ENCODE measurements around the gene FAM237B.
"Not testable (repeated sequence)": the region's sequence is repeated elsewhere in the genome, so short reads cannot be mapped to it uniquely, and the experiment has no call there.

The FAM237B gene

GRCh38 chr7:90320801-90321494 is at the start of gene FAM237B:
TSS of gene FAM237B (minus strand) at chr7:90321304. CDS start at chr7:90319748, 1,556 bp downstream.
- DNase-seq: no peak

- no peak for DNase-seq
Measured at GRCh38 chr7:90351987-90352386, 30.9 kb upstream of the FAM237B start.

DNA sequence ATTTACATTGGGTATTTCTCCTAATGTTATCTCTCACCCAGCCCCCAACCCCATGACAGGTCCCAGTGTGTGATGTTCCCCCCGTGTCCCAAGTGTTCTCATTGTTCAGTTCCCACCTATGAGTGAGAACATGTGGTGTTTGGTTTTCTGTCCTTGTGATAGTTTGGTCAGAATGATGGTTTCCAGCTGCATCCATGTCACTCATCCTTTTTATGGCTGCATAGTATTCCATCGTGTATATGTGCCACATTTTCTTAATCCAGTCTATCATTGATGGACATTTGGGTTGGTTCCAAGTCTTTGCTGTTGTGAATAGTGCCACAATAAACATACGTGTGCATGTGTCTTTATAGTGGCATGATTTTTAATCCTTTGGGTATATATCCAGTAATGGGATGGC is 28.9 kb upstream of the FAM237B start:
- DNase-seq: not testable (repeated sequence)

GRCh38 chr7:90349305-90349704 is 28.2 kb upstream of the FAM237B start:
- no peak for DNase-seq

DNA sequence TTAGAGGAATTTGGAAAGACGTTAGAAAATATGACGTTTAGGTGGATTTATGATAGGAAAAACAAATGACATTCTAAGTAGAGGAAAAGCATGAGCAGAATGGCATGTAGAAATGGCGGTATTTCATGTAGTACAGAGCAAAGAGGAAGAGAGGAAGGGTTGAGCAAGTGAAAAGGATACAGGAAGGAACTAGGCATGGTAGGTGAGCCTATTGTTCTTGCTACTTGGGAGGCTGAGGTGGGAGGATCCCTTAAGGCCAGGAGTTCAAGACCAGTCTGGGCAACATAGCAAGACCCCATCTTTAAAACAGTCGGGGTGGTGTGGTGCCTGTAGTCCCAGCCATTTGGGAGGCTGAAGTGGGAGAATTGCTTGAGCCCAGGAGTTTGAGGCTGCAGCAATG is 26.7 kb upstream of the FAM237B start:
- DNase-seq: no peak

DNA sequence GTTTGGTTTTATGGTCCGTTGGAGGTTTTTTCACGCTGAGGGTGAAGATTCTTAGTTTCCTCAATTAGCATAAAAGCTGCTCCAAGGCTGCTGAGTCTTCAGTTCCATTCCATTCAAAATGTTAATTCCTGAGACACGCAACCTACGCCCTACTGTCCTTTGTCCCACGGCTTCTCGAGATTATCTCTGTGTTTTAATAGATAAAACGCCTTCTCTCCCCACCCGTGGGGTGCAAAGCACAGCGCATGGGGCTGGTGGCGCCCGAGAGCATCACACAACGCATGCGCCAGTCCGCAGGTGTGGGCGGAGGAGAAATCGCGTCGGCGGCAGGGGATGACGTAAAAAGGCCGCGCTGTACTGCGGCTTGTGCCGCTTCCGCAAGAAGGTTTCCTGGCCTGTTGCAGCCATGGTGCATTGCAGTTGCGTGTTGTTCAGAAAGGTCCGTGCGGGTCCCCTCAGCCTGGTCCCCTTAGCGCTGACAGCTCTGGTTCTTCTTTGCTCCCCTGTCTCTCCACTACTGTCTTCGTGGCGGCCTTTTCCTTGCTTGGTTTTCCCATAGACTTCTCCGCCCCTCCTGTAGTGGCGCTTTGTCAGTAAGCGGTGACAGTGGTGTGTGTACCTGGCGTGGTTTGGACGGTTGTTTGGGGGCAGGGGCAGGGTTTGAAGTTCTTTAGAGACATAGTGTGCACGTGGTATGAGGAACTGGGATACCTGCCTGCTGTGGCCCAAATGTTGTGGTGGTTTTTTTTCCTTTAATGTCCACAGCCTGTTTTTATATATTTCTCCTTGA is 25.4 kb upstream of the FAM237B start, which contains the start of gene GTPBP10:
GTPBP10 (plus strand) TSS at position 381 of the 790 bp plus-strand sequence; CDS start at position 407, 26 bp downstream.
- DNase-seq: peak; percentile 96

- no peak for DNase-seq
Measured at GRCh38 chr7:90345595-90346335, 24.7 kb upstream of the FAM237B start.

DNA sequence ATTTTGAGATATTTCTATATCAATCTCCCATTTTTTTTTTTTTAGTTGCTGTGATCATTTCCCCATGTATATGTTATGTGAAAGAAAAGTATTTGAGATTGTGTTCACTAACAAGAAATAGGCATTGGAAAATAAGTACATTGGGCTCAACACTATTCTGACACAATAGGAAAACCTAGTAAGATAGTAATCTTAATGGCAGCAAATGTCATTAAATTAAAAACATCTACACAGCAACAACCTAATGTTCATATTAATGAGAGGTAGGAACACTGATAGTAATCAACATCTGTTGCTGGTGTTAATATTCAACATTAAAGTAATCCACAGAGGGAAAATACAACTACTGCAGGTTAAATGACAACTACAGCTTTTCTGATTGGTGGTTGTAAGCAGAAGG is 23.9 kb upstream of the FAM237B start:
- DNase-seq: no peak

GRCh38 chr7:90337106-90337505 is 16.0 kb upstream of the FAM237B start:
- DNase-seq: no peak

DNA sequence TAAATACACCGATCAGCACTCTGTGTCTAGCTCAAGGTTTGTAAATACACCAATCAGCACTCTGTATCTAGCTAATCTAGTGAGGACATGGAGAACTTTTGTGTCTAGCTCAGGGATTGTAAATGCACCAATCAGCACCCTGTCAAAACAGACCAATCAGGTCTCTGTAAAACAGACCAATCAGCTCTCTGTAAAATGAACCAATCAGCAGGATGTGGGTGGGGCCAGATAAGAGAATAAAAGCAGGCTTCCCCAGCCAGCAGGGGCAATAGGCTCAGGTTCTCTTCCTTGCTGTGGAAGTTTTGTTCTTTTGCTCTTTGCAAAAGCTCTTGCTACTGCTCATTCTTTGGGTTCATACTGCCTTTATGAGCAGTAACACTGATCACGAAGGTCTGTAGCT is 13.8 kb upstream of the FAM237B start:
- not testable (repeated sequence) for DNase-seq

- DNase-seq: no peak
Measured at GRCh38 chr7:90334193-90334843, 13.2 kb upstream of the FAM237B start.

DNA sequence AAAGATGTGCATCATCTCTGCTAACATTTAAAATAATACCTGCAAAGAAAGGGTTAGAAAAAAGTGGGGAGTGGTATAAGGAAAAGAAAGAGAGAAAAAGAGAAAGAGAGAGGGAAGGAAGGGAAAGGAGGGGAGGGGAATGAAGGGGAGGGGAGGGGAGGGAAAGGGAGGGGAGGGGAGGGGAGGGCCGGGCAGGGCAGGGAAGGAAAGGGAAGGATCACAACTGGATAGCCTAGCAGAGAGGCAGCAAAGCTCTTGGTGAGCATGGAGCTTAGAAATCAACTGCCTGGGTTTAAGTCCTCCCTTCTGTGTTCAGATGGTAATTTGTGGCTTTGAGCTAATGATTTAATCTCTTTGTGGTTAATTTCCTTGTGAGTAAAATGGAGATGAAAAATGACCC is 5.4 kb upstream of the FAM237B start:
- no peak for DNase-seq

DNA sequence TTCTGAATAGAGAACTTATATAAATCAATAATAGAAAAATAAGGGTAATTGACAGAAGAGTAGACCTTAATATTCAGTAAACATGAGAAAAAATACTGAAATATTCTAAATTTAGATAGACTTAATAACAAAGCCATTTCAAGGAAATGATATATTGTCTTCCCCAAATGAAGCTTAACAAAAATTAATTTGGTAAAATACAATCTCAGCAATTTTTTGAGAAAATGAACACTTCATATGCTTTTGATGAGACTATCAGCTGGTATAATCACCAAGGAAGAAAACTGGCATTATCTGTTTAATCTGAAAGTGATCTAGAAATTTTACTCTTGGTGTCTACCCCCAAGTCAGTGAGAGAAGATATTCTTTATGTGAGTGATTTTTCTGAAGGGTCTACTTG is 1.7 kb upstream of the FAM237B start:
- no peak for DNase-seq

- DNase-seq: no peak
Measured at GRCh38 chr7:90320418-90320800, 695 bp downstream of the FAM237B start.

- DNase-seq: no peak
Measured at GRCh38 chr7:90320014-90320413, 1.1 kb downstream of the FAM237B start.

DNA sequence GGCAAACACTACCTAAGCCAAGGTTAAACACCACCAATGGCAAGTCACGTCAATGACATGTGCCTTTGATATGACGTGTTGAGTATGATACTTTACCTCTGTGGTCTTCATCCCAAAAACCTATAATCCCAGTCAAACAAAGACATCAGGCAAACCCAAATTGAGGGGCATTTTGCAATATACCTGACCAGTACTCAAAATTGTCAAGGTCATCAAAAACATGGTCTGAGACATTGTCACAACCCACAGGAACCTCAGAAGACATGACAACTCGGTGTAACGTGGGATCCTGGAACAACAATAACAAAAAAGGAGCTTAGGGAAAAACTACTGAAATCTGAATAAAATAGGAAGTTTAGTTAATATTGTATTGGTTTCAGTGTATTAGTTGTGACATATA is 7.2 kb downstream of the FAM237B start:
- DNase-seq: no peak

DNA sequence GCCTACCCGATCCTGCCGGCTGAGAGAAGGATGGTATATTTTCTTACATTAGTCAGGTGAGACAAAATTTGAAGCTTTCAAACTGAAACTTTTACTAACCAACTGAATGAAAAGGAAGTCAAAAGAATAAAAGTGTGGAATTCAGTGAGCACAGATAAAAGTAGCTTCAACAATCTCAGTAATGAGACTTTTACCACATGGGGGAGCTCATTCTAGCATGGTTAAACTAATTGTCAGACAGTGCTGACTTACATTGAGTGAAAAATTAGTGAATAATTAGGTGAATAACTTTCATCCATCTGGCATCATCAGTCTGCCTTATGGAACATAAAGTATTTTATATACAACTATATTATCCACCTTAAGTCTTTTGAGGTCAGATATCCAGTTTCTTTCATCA is 8.4 kb downstream of the FAM237B start:
- peak; percentile 16 for DNase-seq

GRCh38 chr7:90311175-90311574 is 9.9 kb downstream of the FAM237B start:
- no peak for DNase-seq

DNA sequence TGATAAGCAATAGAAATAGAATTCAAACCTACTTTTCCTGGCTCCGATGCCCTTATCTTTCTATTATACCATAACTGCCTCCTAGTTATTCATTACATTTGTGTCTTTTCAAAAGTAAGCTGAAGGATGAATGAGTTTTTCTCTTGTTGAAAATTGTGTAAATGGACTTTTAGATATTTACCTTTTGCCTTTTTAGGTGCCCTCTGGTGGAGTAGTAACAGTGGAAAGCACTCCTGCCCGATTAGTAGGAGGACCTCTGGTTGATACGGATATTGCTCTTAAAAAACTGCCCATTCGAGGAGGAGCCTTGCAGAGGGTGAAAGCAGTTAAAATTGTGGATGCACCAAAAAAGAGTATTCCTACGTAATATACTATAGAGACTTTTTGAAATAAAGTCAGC is 11.2 kb downstream of the FAM237B start:
- no peak for DNase-seq

GRCh38 chr7:90303241-90303640 is 17.9 kb downstream of the FAM237B start:
- no peak for DNase-seq

- DNase-seq: peak; percentile 19
Measured at GRCh38 chr7:90298145-90299038, 22.7 kb downstream of the FAM237B start.

Measured in hematopoietic multipotent progenitor cell treated with erythropoietin and hydrocortisone succinate and interleukin-3 and kit ligand, for 8 days (in vitro differentiated cells).